Measurements from ENCODE around the gene CRACDL. TPM values are rescaled to one million over a fixed set of nuclear protein-coding genes. Genes with fewer than 3 reads are reported as not detected.

Gene CRACDL
- total and polyA plus RNA-seq, 2 of the 13 experiments (the other 11 are each of a cell fraction or from before 2014, with no cell fraction given) = 0.15 to 0.26 TPM

DNA sequence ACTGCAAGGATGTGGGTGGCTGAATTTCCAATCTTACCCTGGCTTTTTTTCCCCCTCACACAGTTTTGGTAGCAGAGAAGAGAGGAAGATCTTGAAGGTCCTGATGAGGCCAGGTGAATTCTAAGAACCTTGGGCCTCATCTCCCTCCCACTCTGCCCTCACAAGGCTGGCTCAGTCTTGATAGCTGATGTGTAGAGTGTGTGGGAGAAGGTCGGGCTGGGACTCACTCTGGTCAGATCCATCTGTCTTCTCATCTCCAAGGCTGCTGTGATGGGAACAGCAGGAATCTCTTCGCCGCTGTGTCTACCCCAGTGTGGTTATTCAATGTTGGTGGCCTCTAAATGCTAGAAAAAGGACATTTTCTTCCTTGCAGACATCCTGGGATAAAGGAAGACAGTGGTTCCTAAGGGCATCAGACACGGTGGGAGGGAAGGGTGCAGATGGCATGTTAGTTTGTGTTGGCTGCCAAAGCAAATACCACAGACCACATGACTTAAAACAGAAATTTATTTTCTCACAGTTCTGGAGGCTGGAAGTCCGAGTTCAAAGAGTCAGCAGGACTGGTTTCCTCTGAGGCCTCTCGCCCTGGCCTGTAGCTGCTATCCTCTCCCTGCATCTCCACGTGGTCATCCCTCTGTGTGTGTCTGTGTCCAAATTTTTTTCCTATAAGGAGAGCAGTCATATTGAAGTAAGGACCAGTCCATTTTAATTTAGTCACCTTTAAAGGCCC, 167.5 kb downstream of the CRACDL start (continued):
- TF ChIP-seq USF2 (IDR thresholded peaks at IDR 0.05; ENCODE audit: low read depth, low read length) (no peak; the same call in 1 of the 2 replicates), USF2 (CRISPR knock-in tag; IDR thresholded peaks at IDR 0.05; ENCODE audit: borderline replicate concordance) (peak; percentile 54; the same call in 1 of the 2 replicates), HMG20B (CRISPR knock-in tag; conservative IDR thresholded peaks at IDR 0.05) (no peak), ZSCAN9 (CRISPR knock-in tag; IDR thresholded peaks at IDR 0.05; ENCODE audit: borderline replicate concordance) (0 out of 2 replicates have a peak, but pooled peaks have one; percentile 27), RXRA (CRISPR knock-in tag; IDR thresholded peaks at IDR 0.05) (peak; percentile 47; the same call in 1 of the 2 replicates), ETV5 (CRISPR knock-in tag; IDR thresholded peaks at IDR 0.05; ENCODE audit: borderline replicate concordance) (0 out of 2 replicates have a peak, but pooled peaks have one; percentile 13), PTBP1 (IDR thresholded peaks at IDR 0.05; ENCODE audit: low read depth, low read length, poor library complexity, severe bottlenecking) (no peak), ZZZ3 (CRISPR knock-in tag; IDR thresholded peaks at IDR 0.05; ENCODE audit: borderline replicate concordance) (no peak), KAT8 (CRISPR knock-in tag; IDR thresholded peaks at IDR 0.05) (0 out of 2 replicates have a peak, but pooled peaks have one; percentile 33), CBX5 (CRISPR knock-in tag; IDR thresholded peaks at IDR 0.05; ENCODE audit: borderline replicate concordance) (peak; percentile 18; the same call in 1 of the 2 replicates), ZNF720 (CRISPR knock-in tag; IDR thresholded peaks at IDR 0.05) (peak; percentile 65; the same call in 1 of the 2 replicates), NFIC (IDR thresholded peaks at IDR 0.05; ENCODE audit: low read length) (0 out of 2 replicates have a peak, but pooled peaks have one; percentile 4), HNF1B (CRISPR knock-in tag; IDR thresholded peaks at IDR 0.05) (0 out of 2 replicates have a peak, but pooled peaks have one; percentile 13), JUN (CRISPR knock-in tag; IDR thresholded peaks at IDR 0.05) (no peak), SOX5 (CRISPR knock-in tag; IDR thresholded peaks at IDR 0.05; ENCODE audit: borderline replicate concordance) (peak; percentile 21; the same call in 1 of the 2 replicates), ELF3 (CRISPR knock-in tag; IDR thresholded peaks at IDR 0.05) (peak; percentile 30; the same call in 1 of the 2 replicates), NR2F6 (IDR thresholded peaks at IDR 0.05) (peak; percentile 31; the same call in 1 of the 2 replicates), NR2F6 (CRISPR knock-in tag; IDR thresholded peaks at IDR 0.05) (0 out of 2 replicates have a peak, but pooled peaks have one; percentile 7)
- TF ChIP-seq, protein P1, sequence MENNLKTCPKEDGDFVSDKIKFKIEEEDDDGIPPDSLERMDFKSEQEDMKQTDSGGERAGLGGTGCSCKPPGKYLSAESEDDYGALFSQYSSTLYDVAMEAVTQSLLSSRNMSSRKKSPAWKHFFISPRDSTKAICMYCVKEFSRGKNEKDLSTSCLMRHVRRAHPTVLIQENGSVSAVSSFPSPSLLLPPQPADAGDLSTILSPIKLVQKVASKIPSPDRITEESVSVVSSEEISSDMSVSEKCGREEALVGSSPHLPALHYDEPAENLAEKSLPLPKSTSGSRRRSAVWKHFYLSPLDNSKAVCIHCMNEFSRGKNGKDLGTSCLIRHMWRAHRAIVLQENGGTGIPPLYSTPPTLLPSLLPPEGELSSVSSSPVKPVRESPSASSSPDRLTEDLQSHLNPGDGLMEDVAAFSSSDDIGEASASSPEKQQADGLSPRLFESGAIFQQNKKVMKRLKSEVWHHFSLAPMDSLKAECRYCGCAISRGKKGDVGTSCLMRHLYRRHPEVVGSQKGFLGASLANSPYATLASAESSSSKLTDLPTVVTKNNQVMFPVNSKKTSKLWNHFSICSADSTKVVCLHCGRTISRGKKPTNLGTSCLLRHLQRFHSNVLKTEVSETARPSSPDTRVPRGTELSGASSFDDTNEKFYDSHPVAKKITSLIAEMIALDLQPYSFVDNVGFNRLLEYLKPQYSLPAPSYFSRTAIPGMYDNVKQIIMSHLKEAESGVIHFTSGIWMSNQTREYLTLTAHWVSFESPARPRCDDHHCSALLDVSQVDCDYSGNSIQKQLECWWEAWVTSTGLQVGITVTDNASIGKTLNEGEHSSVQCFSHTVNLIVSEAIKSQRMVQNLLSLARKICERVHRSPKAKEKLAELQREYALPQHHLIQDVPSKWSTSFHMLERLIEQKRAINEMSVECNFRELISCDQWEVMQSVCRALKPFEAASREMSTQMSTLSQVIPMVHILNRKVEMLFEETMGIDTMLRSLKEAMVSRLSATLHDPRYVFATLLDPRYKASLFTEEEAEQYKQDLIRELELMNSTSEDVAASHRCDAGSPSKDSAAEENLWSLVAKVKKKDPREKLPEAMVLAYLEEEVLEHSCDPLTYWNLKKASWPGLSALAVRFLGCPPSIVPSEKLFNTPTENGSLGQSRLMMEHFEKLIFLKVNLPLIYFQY (CRISPR knock-in tag; IDR thresholded peaks at IDR 0.05; ENCODE audit: borderline replicate concordance) = 0 out of 2 replicates have a peak, but pooled peaks have one; percentile 14
- TF ChIP-seq, protein P2, sequence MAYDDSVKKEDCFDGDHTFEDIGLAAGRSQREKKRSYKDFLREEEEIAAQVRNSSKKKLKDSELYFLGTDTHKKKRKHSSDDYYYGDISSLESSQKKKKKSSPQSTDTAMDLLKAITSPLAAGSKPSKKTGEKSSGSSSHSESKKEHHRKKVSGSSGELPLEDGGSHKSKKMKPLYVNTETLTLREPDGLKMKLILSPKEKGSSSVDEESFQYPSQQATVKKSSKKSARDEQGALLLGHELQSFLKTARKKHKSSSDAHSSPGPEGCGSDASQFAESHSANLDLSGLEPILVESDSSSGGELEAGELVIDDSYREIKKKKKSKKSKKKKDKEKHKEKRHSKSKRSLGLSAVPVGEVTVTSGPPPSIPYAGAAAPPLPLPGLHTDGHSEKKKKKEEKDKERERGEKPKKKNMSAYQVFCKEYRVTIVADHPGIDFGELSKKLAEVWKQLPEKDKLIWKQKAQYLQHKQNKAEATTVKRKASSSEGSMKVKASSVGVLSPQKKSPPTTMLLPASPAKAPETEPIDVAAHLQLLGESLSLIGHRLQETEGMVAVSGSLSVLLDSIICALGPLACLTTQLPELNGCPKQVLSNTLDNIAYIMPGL (CRISPR knock-in tag; IDR thresholded peaks at IDR 0.05; ENCODE audit: borderline replicate concordance in 1 of 2, low read depth in 1 of 2) = no peak
